Activated CD8-positive, alpha-beta T cell treated with anti-CD3 and anti-CD28 coated beads, Interleukin-2, amount 10 ng/mL, durations not matched to agents 7 days and 5 days (primary cell): ENCODE data around the gene FKRP. TPM values are rescaled to one million over a fixed set of nuclear protein-coding genes. Genes with fewer than 3 reads are reported as not detected.
"Not testable (repeated sequence)": the region's sequence is repeated elsewhere in the genome, so short reads cannot be mapped to it uniquely, and the experiment has no call there.

Source experiments
- ATAC-seq: fragments of 150-1000 bp; cut with Tn5 transposase; one replicate; pipeline ENCODE4 v1.10.0; 2021; ENCODE audit warnings: moderate library complexity
- CTCF ChIA-PET: fragments of 350-600 bp; sonication (Branson Sonifier 250); formaldehyde crosslinking; loops from one replicate; lab custom pipeline; 2021; ENCODE audit warnings: antibody characterized with exemption; lab: Charles Lee
- POLR2A ChIA-PET: fragments of 350-600 bp; sonication (Branson Sonifier 250); formaldehyde crosslinking; loops from one replicate; lab custom pipeline; 2021; ENCODE audit warnings: antibody characterized with exemption; lab: Charles Lee
- DNase-seq: peaks from one replicate; pipeline ENCODE4 v3.0.0-alpha.2; 2020
- H3K27ac Mint-ChIP-seq: one replicate; pipeline ENCODE4 v1.8.0; 2021; ENCODE audit warnings: mild to moderate bottlenecking, mixed read lengths
- H3K27me3 Mint-ChIP-seq: one replicate; pipeline ENCODE4 v1.8.0; 2021; ENCODE audit warnings: low read depth, mixed read lengths
- H3K36me3 Mint-ChIP-seq: one replicate; pipeline ENCODE4 v1.8.0; 2021; ENCODE audit warnings: low read depth, mixed read lengths
- H3K4me1 Mint-ChIP-seq: one replicate; pipeline ENCODE4 v1.8.0; 2021; ENCODE audit warnings: low read depth, mixed read lengths
- H3K4me3 Mint-ChIP-seq: one replicate; pipeline ENCODE4 v1.8.0; 2021; ENCODE audit warnings: mild to moderate bottlenecking, mixed read lengths
- H3K9me3 Mint-ChIP-seq: one replicate; pipeline ENCODE4 v1.8.0; 2022; ENCODE audit warnings: mixed read lengths; ENCODE audit not compliant: insufficient read depth
- total RNA-seq, 2 experiments: library from RNA; stranded (reverse); gene quantifications; one replicate each; pipeline ENCODE4 v1.2.3, GENCODE V29; 2021

FKRP gene
- total RNA-seq, 2 experiments from 2014 or later: 15.3 to 18.4 TPM

GRCh38 chr19:46788262-46788967, 42.6 kb downstream of the FKRP start, which contains the start of gene SLC1A5:
TSS of gene SLC1A5 (minus strand) at chr19:46788594. CDS start at chr19:46787965, 629 bp downstream.
- peaks cover 63% of the 10 kb centered on the region for H3K4me1 Mint-ChIP-seq
- CTCF ChIA-PET: interaction anchor here (0.6 to 9.8 kb wide), 12 partner anchors 9 to 1096 kb away, joined by 3 to 65 read pairs (median 3); partner anchors contain the start of gene QPCTL
- DNase-seq: peak; percentile 99
- POLR2A ChIA-PET: interaction anchor here (0.6 to 5.4 kb wide), 21 partner anchors 8 to 906 kb away, joined by 3 to 51 read pairs (median 4); partner anchors contain the start of genes DACT3 and ZC3H4
- peak; percentile 71 for ATAC-seq
- H3K36me3 Mint-ChIP-seq: peaks cover 42% of the 10 kb centered on the region
- H3K4me3 Mint-ChIP-seq: peak within 1 kb of the TSS; percentile 98
- H3K9me3 Mint-ChIP-seq: no peaks in the 10 kb centered on the region
- peak within 1 kb of the TSS; percentile 96 for H3K27ac Mint-ChIP-seq
- no peaks in the 10 kb centered on the region for H3K27me3 Mint-ChIP-seq

DNA sequence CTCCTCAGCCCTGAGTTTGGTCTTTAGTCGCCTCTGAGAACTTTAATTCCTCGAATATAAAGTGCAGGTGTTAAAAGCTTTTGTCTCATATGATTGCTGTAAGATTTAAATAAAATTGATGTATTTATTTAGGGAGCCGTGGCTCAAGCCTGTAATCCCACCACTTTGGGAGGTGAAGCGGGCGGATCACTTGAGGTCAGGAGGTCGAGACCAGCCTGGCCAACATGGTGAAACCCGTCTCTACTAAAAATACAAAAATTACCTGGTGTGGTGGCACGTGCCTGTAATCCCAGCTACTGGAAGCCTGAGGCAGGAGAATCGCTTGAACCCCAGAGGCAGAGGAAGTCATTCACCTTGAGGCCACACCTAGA, 43.1 kb downstream of the FKRP start:
- no peak for DNase-seq
- H3K4me1 Mint-ChIP-seq: peaks cover 61% of the 10 kb centered on the region
- peak overlapping the region; percentile 96 for H3K27ac Mint-ChIP-seq
- H3K4me3 Mint-ChIP-seq: peak overlapping the region; percentile 98
- H3K36me3 Mint-ChIP-seq: peaks cover 36% of the 10 kb centered on the region
- ATAC-seq: no peak
- H3K27me3 Mint-ChIP-seq: peaks cover 4% of the 10 kb centered on the region
- no peaks in the 10 kb centered on the region for H3K9me3 Mint-ChIP-seq
- POLR2A ChIA-PET: interaction anchor here (0.6 to 5.4 kb wide), 19 partner anchors 9 to 907 kb away, joined by 3 to 51 read pairs (median 4); partner anchors contain the start of genes DACT3 and ZC3H4
- CTCF ChIA-PET: interaction anchor here (0.6 to 9.8 kb wide), 9 partner anchors 16 to 1096 kb away, joined by 3 to 65 read pairs (median 3); partner anchors contain the start of gene QPCTL

GRCh38 chr19:46789371-46789770, 43.5 kb downstream of the FKRP start:
- CTCF ChIA-PET: interaction anchor here (1.1 to 9.8 kb wide), 5 partner anchors 23 to 85 kb away, joined by 3 to 65 read pairs (median 4); no protein-coding TSS in a partner anchor
- DNase-seq (no peak), ATAC-seq (no peak)
- peaks cover 32% of the 10 kb centered on the region for H3K36me3 Mint-ChIP-seq
- POLR2A ChIA-PET: interaction anchor here (0.8 to 1.8 kb wide), 5 partner anchors 9 to 324 kb away, joined by 3 to 8 read pairs (median 4); partner anchors contain the start of gene ZC3H4
- H3K27me3 Mint-ChIP-seq: peaks cover 4% of the 10 kb centered on the region
- H3K4me1 Mint-ChIP-seq: peaks cover 57% of the 10 kb centered on the region
- H3K27ac Mint-ChIP-seq: no peak overlapping the region
- H3K4me3 Mint-ChIP-seq: no peak overlapping the region
- H3K9me3 Mint-ChIP-seq: no peaks in the 10 kb centered on the region

- Mint-ChIP-seq H3K4me1 (peaks cover 43% of the 10 kb centered on the region), H3K9me3 (no peaks in the 10 kb centered on the region), H3K4me3 (peak overlapping the region; percentile 26), H3K27ac (peak overlapping the region; percentile 80), H3K36me3 (peaks cover 6% of the 10 kb centered on the region), H3K27me3 (peaks cover 6% of the 10 kb centered on the region)
- CTCF ChIA-PET: interaction anchor here (0.7 to 9.8 kb wide), 4 partner anchors 26 to 161 kb away, joined by 3 to 65 read pairs (median 8); no protein-coding TSS in a partner anchor
- POLR2A ChIA-PET: interaction anchor here (1.0 kb wide), 1 partner anchor 49 kb away, joined by 3 read pairs; no protein-coding TSS in a partner anchor
- ATAC-seq (peak; percentile 38), DNase-seq (peak; percentile 70)
Observed at GRCh38 chr19:46791944-46792343, 46.1 kb downstream of the FKRP start.

- DNase-seq (no peak), ATAC-seq (no peak)
- H3K27ac Mint-ChIP-seq: no peak overlapping the region
- no peak overlapping the region for H3K4me3 Mint-ChIP-seq
- CTCF ChIA-PET: interaction anchor here (1.6 to 3.7 kb wide), 2 partner anchors 10 to 31 kb away, joined by 5 to 12 read pairs; partner anchors contain the start of gene SLC1A5
- peaks cover 10% of the 10 kb centered on the region for H3K27me3 Mint-ChIP-seq
- H3K36me3 Mint-ChIP-seq: no peaks in the 10 kb centered on the region
- peaks cover 9% of the 10 kb centered on the region for H3K4me1 Mint-ChIP-seq
- H3K9me3 Mint-ChIP-seq: no peaks in the 10 kb centered on the region
- POLR2A ChIA-PET: interaction anchor here (1.2 to 1.6 kb wide), 2 partner anchors 9 to 10 kb away, joined by 3 to 5 read pairs; partner anchors contain the start of gene SLC1A5
Observed at GRCh38 chr19:46797881-46798280, 52.0 kb downstream of the FKRP start.

GRCh38 chr19:46798713-46799112, 52.9 kb downstream of the FKRP start:
- ATAC-seq: no peak
- CTCF ChIA-PET: interaction anchor here (3.7 kb wide), 1 partner anchor 32 kb away, joined by 12 read pairs; no protein-coding TSS in a partner anchor
- H3K36me3 Mint-ChIP-seq: no peaks in the 10 kb centered on the region

DNA sequence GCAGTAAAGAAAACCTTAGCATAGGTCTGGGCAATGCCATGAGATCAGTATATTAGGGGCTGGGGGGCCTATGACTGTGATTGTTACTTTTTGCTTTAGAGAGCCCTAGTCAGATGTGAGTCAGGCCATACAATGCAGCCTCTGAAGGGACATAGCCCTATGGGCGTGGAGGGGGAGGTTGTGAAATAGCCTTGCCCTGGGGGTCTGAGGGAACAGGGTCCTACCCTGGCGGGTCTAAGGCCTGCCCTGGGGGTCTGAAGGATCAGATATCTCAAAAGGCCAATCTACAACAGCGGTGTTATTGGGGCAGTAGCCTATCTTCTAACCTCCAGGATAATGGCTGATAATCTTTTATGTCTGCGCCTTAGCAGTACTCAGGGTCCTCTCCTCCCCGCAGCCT, 56.3 kb downstream of the FKRP start:
- POLR2A ChIA-PET: no interaction called here
- no peak for DNase-seq
- ATAC-seq: no peak
- no peaks in the 10 kb centered on the region for H3K9me3 Mint-ChIP-seq
- H3K4me3 Mint-ChIP-seq: no peak overlapping the region
- H3K27me3 Mint-ChIP-seq: peaks cover 4% of the 10 kb centered on the region
- no peaks in the 10 kb centered on the region for H3K36me3 Mint-ChIP-seq
- CTCF ChIA-PET: no interaction called here
- no peak overlapping the region for H3K27ac Mint-ChIP-seq
- no peaks in the 10 kb centered on the region for H3K4me1 Mint-ChIP-seq

More at GRCh38 chr19:46798713-46799112, 52.9 kb downstream of the FKRP start:
- Mint-ChIP-seq H3K27me3 (peaks cover 9% of the 10 kb centered on the region), H3K9me3 (no peaks in the 10 kb centered on the region), H3K4me3 (no peak overlapping the region), H3K27ac (no peak overlapping the region), H3K4me1 (peaks cover 4% of the 10 kb centered on the region)
- DNase-seq: no peak
- POLR2A ChIA-PET: interaction anchor here (1.6 kb wide), 1 partner anchor 10 kb away, joined by 5 read pairs; the partner anchor contains the start of gene SLC1A5

GRCh38 chr19:46803555-46803954, 57.7 kb downstream of the FKRP start:
- no peak for DNase-seq
- ChIA-PET CTCF (no interaction called here), POLR2A (no interaction called here)
- no peaks in the 10 kb centered on the region for H3K4me1 Mint-ChIP-seq
- no peak overlapping the region for H3K4me3 Mint-ChIP-seq
- H3K27me3 Mint-ChIP-seq: peaks cover under 1% of the 10 kb centered on the region
- no peak for ATAC-seq
- H3K36me3 Mint-ChIP-seq: no peaks in the 10 kb centered on the region
- H3K27ac Mint-ChIP-seq: no peak overlapping the region
- H3K9me3 Mint-ChIP-seq: no peaks in the 10 kb centered on the region

DNA sequence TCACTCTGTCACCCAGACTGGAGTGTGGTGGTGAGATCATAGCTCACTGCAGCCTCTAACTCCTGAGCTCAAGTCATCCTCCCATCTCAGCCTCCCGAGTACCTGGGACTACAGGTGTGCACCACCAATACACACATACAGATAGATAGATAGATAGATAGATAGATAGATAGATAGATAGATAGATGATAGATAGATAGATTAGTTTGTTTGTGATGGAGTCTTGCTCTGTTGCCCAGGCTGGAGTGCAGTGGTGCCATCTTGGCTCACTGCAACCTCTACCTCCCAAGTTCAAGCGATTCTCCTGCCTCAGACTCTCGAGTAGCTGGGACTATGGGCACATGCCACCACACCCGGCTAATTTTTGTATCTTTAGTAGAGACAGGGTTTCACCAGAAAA, 58.6 kb downstream of the FKRP start:
- ATAC-seq, H3K4me3 Mint-ChIP-seq, H3K9me3 Mint-ChIP-seq, H3K36me3 Mint-ChIP-seq, H3K27me3 Mint-ChIP-seq, H3K27ac Mint-ChIP-seq, H3K4me1 Mint-ChIP-seq, DNase-seq: not testable (repeated sequence)
- ChIA-PET CTCF (interaction anchor here (1.0 to 1.8 kb wide), 4 partner anchors 16 to 209 kb away, joined by 3 to 10 read pairs (median 3); no protein-coding TSS in a partner anchor), POLR2A (interaction anchor here (0.8 kb wide), 1 partner anchor 17 kb away, joined by 3 read pairs; no protein-coding TSS in a partner anchor)

DNA sequence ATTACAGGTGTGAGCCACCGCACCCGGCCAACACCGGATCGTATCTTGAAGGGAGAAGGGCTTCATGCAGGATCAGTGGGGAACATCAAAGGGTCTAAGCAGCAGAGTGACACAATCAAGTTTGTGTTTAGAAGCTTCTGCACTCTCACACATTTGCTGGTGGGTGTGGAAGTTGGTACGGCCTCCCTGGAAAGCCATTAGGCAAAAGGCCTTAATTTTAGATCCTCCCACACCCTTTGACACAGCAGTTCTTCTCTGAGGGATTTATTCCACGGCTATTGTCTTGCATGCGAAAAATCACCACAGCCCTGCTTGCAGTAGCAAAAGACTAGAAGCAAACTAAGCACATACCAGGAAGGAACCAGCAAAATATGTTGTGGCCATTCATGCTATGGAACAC, 60.8 kb downstream of the FKRP start:
- ATAC-seq: no peak
- H3K9me3 Mint-ChIP-seq: no peaks in the 10 kb centered on the region
- no peak overlapping the region for H3K27ac Mint-ChIP-seq
- H3K4me1 Mint-ChIP-seq: no peaks in the 10 kb centered on the region
- ChIA-PET POLR2A (no interaction called here), CTCF (interaction anchor here (1.3 to 2.0 kb wide), 2 partner anchors 10 to 34 kb away, joined by 3 to 4 read pairs; no protein-coding TSS in a partner anchor)
- no peak overlapping the region for H3K4me3 Mint-ChIP-seq
- no peaks in the 10 kb centered on the region for H3K36me3 Mint-ChIP-seq
- no peaks in the 10 kb centered on the region for H3K27me3 Mint-ChIP-seq
- DNase-seq: no peak
